IPS-NIHi11 (cell line): ENCODE data around the gene DKC1.
A peak's percentile ranks its signal among the peaks of the same experiment; 100 is the strongest.

Experiments
- DNase-seq: peaks from one replicate; pipeline ENCODE4 v3.0.0; 2012; ENCODE audit warnings: mixed read lengths, low spot score

The DKC1 gene

GRCh38 chrX:154737136-154737535, 25.5 kb upstream of the DKC1 start:
- no peak for DNase-seq

- no peak for DNase-seq
These were observed 24.5 kb upstream of the DKC1 start for GRCh38 chrX:154738011-154738738.

- DNase-seq, result no peak
These were observed 22.7 kb upstream of the DKC1 start for GRCh38 chrX:154739952-154740465.

GRCh38 chrX:154742613-154743012, 20.1 kb upstream of the DKC1 start:
- no peak for DNase-seq

GRCh38 chrX:154748712-154749339, 13.8 kb upstream of the DKC1 start:
- DNase-seq, result peak; percentile 50

- DNase-seq, result no peak
These were observed 12.8 kb upstream of the DKC1 start for GRCh38 chrX:154749856-154750255.

- DNase-seq, result peak; percentile 28
These were observed 12.1 kb upstream of the DKC1 start, which contains the start of gene GAB3 for GRCh38 chrX:154750301-154751202. Gene GAB3 (minus strand): TSS chrX:154751077. CDS start chrX:154751025, 52 bp downstream.

GRCh38 chrX:154751203-154751668, 11.4 kb upstream of the DKC1 start:
- no peak for DNase-seq

- DNase-seq, result no peak
These were observed 10.9 kb upstream of the DKC1 start for GRCh38 chrX:154751669-154752271.

GRCh38 chrX:154758696-154759095, 4.0 kb upstream of the DKC1 start:
- DNase-seq, result no peak

- no peak for DNase-seq
These were observed 607 bp upstream of the DKC1 start for GRCh38 chrX:154761977-154762536.

- DNase-seq, result no peak
These were observed 12.0 kb downstream of the DKC1 start for GRCh38 chrX:154774622-154775021.

- DNase-seq, result peak; percentile 28
These were observed 13.0 kb downstream of the DKC1 start for GRCh38 chrX:154775419-154776349.

GRCh38 chrX:154776753-154777152, 14.1 kb downstream of the DKC1 start:
- DNase-seq, result no peak

- no peak for DNase-seq
These were observed 16.6 kb downstream of the DKC1 start for GRCh38 chrX:154779261-154779660.

- no peak for DNase-seq
These were observed 18.3 kb downstream of the DKC1 start for GRCh38 chrX:154780968-154781367.

GRCh38 chrX:154784149-154784995, 21.7 kb downstream of the DKC1 start:
- DNase-seq, result no peak

- no peak for DNase-seq
These were observed 23.1 kb downstream of the DKC1 start for GRCh38 chrX:154785716-154786115.

GRCh38 chrX:154791467-154791866, 28.8 kb downstream of the DKC1 start:
- DNase-seq, result no peak
